LNCaP clone FGC (cell line): ENCODE measurements around the gene ZCCHC14.

ENCODE experiments used
- DNase-seq: peaks from one replicate; pipeline ENCODE4 v3.0.0-alpha.2; 2011; ENCODE audit warnings: low read depth
- H3K4me3 ChIP-seq: 2 replicates; pipeline ENCODE4 v1.5.1; 2011; ENCODE audit warnings: mild to moderate bottlenecking, low read depth, low read length, control low read depth
- TF ChIP-seq, protein P1 (sequence below): IDR thresholded peaks from 2 replicates; pipeline ENCODE4 v1.5.1; 2012; ENCODE audit warnings: mild to moderate bottlenecking; ENCODE audit not compliant: control insufficient read depth, insufficient read depth; ENCODE audit errors: extremely low read depth

ZCCHC14 gene

DNA sequence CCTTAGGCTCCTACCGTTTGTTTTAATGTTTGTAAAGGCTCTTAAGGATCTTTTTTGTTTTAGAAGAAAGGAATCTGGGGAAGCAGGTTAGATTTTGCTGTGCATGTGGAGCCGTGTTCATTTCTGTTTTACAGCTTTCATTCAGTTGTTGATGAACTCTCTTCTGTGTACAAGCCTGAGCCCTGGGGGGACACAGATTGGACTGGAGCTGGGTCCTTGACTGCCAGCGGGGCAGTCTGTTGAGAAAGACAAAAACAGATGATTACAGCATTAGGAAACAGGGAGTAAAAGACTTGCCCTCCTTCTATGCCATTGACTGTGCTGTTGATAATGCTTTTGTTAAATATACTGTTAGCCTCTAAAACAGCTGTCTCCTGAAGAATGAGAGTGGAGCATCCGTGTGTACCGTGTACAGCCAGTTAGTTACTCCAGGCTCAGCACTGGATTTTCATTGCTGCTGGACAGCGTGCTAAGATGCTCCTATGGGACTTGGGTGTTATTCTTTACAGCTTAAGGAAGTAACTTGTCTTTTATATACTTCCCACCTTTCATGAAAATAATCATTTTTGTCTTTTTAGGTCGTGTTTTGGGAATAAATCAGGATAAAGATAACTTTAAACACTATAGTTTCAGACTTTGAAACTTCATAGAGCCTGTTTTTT lies 97.5 kb downstream of the ZCCHC14 start:
- no peak for DNase-seq
- TF ChIP-seq, protein P1, sequence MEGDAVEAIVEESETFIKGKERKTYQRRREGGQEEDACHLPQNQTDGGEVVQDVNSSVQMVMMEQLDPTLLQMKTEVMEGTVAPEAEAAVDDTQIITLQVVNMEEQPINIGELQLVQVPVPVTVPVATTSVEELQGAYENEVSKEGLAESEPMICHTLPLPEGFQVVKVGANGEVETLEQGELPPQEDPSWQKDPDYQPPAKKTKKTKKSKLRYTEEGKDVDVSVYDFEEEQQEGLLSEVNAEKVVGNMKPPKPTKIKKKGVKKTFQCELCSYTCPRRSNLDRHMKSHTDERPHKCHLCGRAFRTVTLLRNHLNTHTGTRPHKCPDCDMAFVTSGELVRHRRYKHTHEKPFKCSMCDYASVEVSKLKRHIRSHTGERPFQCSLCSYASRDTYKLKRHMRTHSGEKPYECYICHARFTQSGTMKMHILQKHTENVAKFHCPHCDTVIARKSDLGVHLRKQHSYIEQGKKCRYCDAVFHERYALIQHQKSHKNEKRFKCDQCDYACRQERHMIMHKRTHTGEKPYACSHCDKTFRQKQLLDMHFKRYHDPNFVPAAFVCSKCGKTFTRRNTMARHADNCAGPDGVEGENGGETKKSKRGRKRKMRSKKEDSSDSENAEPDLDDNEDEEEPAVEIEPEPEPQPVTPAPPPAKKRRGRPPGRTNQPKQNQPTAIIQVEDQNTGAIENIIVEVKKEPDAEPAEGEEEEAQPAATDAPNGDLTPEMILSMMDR: no peak
- H3K4me3 ChIP-seq: no peak overlapping the region

DNA sequence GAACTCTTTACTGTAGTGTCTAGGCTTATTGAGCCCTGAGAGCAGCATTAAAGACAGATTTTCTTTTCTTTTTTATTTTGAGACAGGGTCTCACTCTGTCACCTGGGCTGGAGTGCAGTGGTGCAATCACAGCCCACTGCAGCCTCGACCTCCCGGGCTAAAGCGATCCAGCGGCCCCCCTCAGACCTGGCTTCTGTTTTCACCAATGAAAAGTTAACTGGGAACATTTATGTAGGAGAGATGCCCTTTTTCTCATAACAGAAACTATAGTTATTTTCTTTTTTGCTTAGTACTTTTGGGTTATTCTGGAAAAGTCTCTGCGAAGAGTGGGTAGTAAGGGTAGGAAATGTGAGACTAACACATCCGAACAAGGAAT lies 99.2 kb downstream of the ZCCHC14 start:
- no peak for DNase-seq
- TF ChIP-seq, protein P1: no peak
- H3K4me3 ChIP-seq: peak overlapping the region; percentile 69

DNA sequence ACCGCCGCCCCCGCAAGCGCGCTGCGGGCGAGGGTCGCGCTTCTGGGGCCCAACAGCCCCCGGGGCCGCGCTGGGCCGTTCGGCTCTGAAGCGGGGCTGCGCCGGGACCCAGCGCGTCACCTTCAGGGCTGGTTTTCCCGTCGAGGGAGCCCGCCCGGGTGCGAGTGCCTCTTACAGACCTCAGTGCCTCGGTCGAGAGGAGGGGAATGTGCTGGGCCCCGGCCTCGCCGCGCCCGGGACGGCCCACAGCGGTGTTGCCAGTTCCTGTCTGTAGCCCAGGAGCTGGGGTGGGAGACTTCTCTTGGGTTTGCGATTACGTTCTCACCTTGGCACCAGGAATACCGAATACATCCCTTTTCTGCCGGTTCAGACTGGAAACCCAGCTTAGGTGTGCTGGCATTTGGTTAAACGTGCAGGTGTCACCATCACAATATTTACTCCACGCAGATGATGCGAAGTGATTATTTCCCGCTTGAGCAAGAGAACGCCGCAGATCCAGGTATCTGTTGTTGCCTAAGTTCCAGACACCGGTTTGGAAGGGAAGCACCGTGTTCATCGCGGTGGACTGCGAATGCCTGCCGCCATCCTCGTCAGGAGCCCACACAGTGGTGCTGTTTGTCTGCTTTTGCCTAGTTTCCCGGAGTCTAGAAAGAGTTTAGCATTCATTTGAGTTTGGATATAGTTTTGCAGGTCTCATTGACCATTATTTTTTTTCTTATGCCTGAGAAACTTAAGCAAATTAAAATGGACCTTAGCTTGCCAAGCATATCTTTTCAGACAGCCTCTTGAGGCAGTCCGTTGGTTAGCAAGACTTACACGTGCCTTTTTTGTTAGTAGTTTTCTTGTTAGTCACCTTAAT lies 99.8 kb downstream of the ZCCHC14 start:
- TF ChIP-seq, protein P1: 0 out of 2 replicates have a peak, but pooled peaks have one; percentile 25
- no peak for DNase-seq

DNA sequence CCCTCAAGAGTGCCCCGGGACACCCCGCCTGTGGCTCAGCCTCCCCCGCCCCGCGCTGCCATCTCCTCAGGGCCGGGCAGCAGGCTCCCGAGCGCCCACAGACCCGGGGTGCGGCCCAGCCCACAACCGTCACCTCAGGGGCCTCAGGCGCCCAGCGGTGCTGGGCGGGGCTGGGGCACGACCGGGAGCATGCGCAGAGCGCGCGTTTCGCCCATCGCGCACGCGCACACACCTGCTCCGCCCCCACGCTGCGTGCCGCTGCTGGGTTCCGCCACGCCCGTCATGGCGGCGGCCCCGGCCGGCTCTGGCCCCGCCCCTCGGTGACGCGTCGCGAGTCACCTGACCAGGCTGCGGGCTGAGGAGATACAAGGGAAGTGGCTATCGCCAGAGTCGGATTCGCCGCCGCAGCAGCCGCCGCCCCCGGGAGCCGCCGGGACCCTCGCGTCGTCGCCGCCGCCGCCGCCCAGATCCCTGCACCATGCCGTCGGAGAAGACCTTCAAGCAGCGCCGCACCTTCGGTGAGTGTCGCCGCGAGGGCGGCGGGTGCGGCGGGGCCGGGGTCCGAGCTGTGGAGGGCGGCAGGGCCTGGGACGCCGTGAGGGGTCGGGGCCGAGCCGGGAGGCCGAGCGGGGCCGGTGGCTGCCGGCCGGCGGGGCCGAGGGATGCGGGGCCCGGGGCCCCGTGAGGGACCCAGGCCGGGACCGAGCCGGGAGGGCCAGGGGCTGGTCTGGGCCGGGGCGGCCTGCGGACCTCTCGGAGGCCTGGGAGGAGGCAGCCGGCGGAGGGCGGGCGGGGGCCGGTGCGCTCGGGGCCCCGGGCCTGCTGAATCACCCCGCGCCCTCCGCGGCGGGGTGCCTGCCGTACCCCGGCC lies 100.6 kb downstream of the ZCCHC14 start, which contains the start of gene MAP1LC3B:
TSS of gene MAP1LC3B (plus strand) at position 387 of the 871 bp plus-strand sequence. CDS start at position 479, 92 bp downstream.
- TF ChIP-seq, protein P1: no peak
- peak; percentile 71 for DNase-seq
- H3K4me3 ChIP-seq: peak within 1 kb of the TSS; percentile 69

More for the DNA sequence above, 99.8 kb downstream of the ZCCHC14 start:
- H3K4me3 ChIP-seq: peak overlapping the region; percentile 69

DNA sequence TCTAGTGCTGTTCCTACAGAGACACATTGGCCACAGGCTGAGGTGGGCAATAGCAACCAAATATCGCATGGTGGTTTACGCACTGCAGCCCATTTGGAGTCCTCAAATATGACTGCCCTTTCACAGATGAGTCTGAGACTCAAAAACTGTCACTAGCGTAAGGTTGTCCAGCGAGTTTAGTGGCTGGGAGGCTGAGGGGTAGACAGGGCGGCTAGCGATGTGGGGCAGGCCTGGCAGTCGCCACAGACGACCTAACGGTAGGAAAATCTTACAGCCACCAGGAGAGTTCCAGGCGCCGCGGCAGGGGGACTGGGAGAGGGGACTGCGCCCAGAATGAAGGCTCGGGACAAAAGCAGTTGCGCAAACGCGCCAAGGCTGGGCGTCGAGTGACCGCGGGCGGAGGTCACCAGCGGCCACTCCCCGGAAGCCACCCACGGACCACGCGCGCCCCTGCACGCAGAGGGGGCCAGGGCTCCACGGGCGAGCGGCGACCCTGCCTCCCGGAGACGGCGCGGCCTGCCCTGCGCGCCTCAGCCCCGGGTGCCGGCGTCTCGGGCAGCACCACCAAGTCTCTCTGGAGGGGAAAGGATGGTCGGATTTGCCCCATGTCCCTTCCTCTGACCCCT lies 101.4 kb downstream of the ZCCHC14 start:
- TF ChIP-seq, protein P1: no peak
- DNase-seq: no peak
- peak overlapping the region; percentile 69 for H3K4me3 ChIP-seq
